Mesothelial cell of epicardium (in vitro differentiated cells): ENCODE measurements around the gene RBPMS2. TPM values are rescaled to one million over a fixed set of nuclear protein-coding genes. Genes with fewer than 3 reads are reported as not detected.
A peak's percentile ranks its signal among the peaks of the same experiment; 100 is the strongest.

ENCODE experiments used
- DNase-seq, 2 experiments: peaks; one replicate each; pipeline ENCODE4 v3.0.0; 2021; ENCODE audit warnings: low spot score in 2 of 2; ENCODE audit not compliant: unreplicated experiment in 2 of 2
- H3K27ac Mint-ChIP-seq: 2 replicates; pipeline ENCODE4 v1.8.0; 2021; ENCODE audit warnings: mixed read lengths
- H3K27me3 Mint-ChIP-seq: 2 replicates; pipeline ENCODE4 v1.8.0; 2021; ENCODE audit warnings: low read depth, mixed read lengths
- H3K36me3 Mint-ChIP-seq: 2 replicates; pipeline ENCODE4 v1.8.0; 2021; ENCODE audit warnings: mixed read lengths
- H3K4me1 Mint-ChIP-seq: 2 replicates; pipeline ENCODE4 v1.8.0; 2021; ENCODE audit warnings: mixed read lengths
- H3K4me3 Mint-ChIP-seq: 2 replicates; pipeline ENCODE4 v1.8.0; 2021; ENCODE audit warnings: mild to moderate bottlenecking, moderate library complexity, mixed read lengths
- H3K9me3 Mint-ChIP-seq: 2 replicates; pipeline ENCODE4 v1.8.0; 2021; ENCODE audit warnings: mixed read lengths
- total RNA-seq: library from RNA; stranded (reverse); gene quantifications from 3 replicates; pipeline ENCODE4 v1.2.1, GENCODE V29; 2021
- TF ChIP-seq, protein P1 (sequence below): fragments of 200-600 bp; sonication (generic); IDR thresholded peaks from one replicate; pipeline ENCODE4 v1.5.0; 2021; ENCODE audit warnings: antibody characterized with exemption; ENCODE audit not compliant: unreplicated experiment

The RBPMS2 gene
- total RNA-seq, 1 donor from 2014 or later, result 17.8 TPM

DNA sequence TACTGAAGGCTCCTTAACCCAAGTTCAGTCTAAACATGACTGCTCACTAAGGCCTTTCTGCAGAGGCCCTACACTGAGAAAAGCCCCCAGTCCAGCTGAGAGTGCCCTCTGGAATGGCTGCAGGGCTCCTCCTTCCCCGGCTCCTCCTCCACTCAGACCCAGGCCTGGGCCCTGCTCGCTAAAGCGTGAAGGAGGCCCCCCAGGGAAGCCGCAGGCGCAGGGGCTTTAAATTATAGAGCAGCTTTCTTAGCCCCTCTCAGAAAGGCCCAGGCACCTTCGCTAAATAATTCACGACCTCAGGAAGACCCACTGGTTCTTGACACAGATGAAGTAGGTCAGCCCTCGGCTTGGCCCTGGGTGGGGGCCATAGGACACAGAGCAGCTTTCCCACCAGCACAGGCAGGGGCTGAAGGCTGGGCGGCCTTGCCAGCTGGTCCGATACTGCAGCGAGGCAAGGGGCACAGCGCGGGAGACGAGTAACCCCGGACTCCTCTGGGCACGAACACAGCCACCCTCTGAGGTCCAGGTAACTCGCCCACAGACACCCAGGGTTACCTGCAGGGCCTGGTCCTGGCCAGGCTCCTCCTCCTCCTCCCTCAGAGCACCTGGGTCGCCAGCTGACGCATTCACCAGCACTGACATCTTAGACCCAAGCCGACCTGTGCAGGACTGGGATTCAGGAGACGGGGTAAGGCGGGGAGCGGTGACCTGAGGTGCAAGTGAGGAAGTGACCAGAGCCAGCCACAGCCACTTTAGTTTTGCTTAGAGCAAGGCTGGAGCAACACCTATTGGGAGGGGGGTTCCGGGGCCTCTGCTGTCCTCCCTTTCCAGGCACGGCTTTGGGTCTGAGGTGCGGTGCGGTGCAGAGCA, 36.9 kb downstream of the RBPMS2 start:
- H3K27ac Mint-ChIP-seq, result no peak overlapping the region
- TF ChIP-seq, protein P1, sequence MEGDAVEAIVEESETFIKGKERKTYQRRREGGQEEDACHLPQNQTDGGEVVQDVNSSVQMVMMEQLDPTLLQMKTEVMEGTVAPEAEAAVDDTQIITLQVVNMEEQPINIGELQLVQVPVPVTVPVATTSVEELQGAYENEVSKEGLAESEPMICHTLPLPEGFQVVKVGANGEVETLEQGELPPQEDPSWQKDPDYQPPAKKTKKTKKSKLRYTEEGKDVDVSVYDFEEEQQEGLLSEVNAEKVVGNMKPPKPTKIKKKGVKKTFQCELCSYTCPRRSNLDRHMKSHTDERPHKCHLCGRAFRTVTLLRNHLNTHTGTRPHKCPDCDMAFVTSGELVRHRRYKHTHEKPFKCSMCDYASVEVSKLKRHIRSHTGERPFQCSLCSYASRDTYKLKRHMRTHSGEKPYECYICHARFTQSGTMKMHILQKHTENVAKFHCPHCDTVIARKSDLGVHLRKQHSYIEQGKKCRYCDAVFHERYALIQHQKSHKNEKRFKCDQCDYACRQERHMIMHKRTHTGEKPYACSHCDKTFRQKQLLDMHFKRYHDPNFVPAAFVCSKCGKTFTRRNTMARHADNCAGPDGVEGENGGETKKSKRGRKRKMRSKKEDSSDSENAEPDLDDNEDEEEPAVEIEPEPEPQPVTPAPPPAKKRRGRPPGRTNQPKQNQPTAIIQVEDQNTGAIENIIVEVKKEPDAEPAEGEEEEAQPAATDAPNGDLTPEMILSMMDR, result no peak
- H3K4me1 Mint-ChIP-seq, result peaks cover 6% of the 10 kb centered on the region
- H3K9me3 Mint-ChIP-seq, result no peaks in the 10 kb centered on the region
- DNase-seq, result no peak
- no peak overlapping the region for H3K4me3 Mint-ChIP-seq
- no peaks in the 10 kb centered on the region for H3K27me3 Mint-ChIP-seq
- no peaks in the 10 kb centered on the region for H3K36me3 Mint-ChIP-seq

DNA sequence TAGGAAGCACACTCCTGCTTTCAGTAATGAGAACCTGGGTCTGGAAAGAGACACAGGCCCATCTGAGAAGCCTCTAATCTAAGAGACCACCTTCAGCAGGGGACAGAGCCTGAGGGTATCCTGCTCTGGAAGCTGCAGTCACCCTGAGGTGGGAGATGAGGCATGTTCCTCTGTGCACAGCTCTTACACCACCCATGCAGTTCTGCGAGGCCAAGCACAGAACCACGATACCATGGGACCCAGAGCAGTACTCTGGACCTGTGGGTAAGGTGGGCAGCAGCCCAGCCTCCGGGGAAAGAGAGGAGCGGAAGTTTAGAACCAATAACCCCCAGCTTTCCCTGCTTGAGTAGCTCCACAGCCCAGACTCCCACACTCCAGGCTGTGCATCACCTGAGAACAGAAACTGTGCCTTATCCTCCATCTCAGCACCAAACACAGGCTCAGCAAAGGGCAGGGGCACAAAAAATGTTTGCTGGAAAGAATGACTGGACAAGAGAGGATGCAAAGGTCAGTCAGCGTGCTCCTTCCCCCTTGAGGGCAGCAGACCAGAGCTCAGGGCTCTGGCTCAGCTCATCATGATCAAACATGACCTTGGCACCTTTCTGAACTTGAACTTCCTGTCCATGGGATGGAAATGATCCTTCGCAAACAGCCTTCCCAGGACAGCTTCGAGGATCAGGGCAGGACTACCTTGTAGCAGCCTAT, 43.1 kb downstream of the RBPMS2 start:
- Mint-ChIP-seq H3K27ac (no peak overlapping the region), H3K4me3 (no peak overlapping the region), H3K27me3 (no peaks in the 10 kb centered on the region), H3K36me3 (no peaks in the 10 kb centered on the region), H3K9me3 (no peaks in the 10 kb centered on the region), H3K4me1 (peaks cover 7% of the 10 kb centered on the region)
- TF ChIP-seq, protein P1, result no peak
- no peak for DNase-seq

- no peak for DNase-seq
- no peak overlapping the region for H3K4me3 Mint-ChIP-seq
- TF ChIP-seq, protein P1, result no peak
- H3K9me3 Mint-ChIP-seq, result no peaks in the 10 kb centered on the region
- no peaks in the 10 kb centered on the region for H3K36me3 Mint-ChIP-seq
- no peak overlapping the region for H3K27ac Mint-ChIP-seq
- peaks cover 7% of the 10 kb centered on the region for H3K4me1 Mint-ChIP-seq
- H3K27me3 Mint-ChIP-seq, result no peaks in the 10 kb centered on the region
Measured at GRCh38 chr15:64731805-64732151, 43.6 kb downstream of the RBPMS2 start.

GRCh38 chr15:64731012-64731804, 44.2 kb downstream of the RBPMS2 start:
- Mint-ChIP-seq H3K27ac (peak overlapping the region; percentile 19), H3K4me1 (peaks cover 7% of the 10 kb centered on the region), H3K36me3 (no peaks in the 10 kb centered on the region), H3K9me3 (no peaks in the 10 kb centered on the region), H3K4me3 (no peak overlapping the region), H3K27me3 (no peaks in the 10 kb centered on the region)
- peak; percentile 78 to 95 for DNase-seq
- TF ChIP-seq, protein P1, result peak; percentile 82

DNA sequence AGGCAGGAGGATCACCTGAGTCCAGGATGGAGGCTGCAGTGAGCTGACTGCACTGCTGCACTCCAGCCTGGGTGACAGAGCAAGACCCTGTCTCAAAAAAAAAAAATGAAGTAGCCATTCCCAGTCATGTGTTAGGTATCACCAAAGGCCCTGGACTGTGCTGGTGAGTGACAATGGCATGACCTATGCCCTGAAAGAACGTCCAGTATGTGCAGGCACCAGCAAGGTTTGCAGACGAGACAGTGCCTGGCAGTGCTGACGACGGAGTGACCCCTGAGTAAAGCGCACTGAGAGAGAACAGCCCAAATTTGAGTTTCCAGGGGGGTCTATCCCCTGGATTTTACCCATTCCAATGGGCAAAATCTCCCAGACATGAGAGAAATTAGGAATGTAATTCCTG, 45.2 kb downstream of the RBPMS2 start:
- TF ChIP-seq, protein P1, result no peak
- H3K27ac Mint-ChIP-seq, result no peak overlapping the region
- no peaks in the 10 kb centered on the region for H3K27me3 Mint-ChIP-seq
- H3K4me1 Mint-ChIP-seq, result peaks cover 7% of the 10 kb centered on the region
- H3K9me3 Mint-ChIP-seq, result no peaks in the 10 kb centered on the region
- no peaks in the 10 kb centered on the region for H3K36me3 Mint-ChIP-seq
- H3K4me3 Mint-ChIP-seq, result no peak overlapping the region
- DNase-seq, result no peak
